UCSD-AML1 (cell line): ENCODE measurements around the gene SLC6A9.

Source experiments
- DNase-seq: peaks from one replicate; lab custom pipeline; 2025; ENCODE audit not compliant: unreplicated experiment; lab: John Stamatoyannopoulos, UW

Gene SLC6A9

DNA sequence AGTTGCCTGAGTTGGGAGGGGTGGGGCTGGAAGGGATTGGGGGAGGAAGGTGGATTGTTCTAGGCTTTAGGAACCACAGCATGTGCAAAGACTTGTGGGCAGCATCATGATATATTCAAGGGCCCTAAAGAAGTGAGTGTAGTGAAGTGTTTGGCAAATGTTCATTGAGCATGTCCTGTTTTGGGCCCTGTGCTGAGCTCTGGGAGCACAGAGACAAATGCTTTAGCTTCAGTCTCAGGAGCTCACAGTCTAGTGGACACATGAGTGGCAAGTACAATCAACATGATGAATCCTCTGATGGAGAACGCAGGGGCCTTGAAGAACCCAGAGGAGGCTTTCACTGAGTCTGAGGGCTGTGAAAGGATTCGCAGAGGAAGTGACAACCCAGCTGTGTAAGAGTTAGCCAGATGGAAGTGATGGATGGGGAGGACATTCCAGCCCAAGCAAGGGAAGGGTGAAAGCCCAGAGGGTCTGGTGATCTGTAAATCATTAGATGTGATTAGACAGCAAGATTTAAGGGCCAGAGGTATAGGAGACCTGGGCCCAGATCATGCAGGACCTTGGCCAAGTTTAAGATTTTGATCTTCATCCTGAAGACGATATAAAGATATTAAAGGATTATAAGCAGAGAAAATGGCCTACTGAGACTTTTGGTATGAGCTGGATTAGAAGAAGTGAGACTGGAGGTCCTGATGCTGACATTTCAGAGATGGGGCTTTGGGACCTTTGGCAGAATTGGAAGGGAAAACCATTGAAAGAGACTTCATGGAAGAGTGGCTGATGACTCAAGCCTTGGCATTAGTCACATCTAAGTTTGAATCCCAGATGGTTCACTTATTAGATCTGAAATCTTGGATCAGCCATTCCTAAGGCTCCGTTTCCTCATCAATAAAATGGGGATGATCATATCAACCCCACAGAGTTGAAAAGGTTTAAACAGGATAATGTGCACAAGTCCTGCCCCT is 80.0 kb downstream of the SLC6A9 start:
- DNase-seq = no peak

DNA sequence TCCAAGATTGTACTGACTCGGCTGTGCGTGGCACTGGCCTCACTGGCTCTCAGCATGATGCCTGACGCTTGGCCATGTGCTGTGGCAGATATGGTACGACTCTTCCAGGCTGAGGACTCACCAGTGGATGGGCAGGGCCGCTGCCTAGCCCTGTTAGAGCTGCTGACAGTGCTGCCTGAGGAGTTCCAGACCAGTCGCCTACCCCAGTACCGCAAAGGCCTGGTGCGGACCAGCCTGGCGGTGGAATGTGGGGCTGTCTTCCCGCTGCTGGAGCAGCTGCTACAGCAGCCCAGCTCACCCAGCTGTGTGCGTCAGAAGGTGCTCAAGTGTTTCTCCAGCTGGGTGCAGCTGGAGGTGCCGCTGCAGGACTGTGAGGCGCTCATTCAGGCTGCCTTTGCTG is 81.6 kb downstream of the SLC6A9 start:
- no peak for DNase-seq

DNA sequence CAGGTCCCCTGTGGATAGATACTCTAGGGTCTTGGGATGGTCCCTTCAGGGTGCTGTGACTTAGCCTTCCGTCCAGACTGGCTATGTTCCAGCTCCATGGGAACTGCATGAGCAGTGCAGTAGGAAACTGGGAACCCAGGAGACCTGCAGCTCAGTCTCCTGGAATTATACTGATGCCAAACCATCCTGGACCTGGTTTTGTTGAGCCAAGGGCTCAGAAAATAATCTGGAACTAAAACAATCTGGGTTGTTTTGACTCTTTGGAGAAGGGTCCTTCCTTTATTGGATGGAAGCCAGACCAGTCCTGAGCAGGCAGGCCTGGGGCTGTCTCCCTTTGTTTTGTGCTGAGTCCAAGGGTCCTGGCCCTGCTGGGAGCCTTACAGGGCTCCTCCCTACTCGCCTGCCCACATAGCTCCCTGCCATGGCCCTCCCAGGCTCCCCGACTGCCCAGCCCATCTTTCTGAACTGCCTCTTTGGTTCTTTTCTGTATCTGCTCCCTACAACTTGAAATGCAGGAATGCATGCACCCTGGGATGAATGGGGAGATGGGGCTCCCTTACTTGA is 83.3 kb downstream of the SLC6A9 start:
- DNase-seq = no peak

DNA sequence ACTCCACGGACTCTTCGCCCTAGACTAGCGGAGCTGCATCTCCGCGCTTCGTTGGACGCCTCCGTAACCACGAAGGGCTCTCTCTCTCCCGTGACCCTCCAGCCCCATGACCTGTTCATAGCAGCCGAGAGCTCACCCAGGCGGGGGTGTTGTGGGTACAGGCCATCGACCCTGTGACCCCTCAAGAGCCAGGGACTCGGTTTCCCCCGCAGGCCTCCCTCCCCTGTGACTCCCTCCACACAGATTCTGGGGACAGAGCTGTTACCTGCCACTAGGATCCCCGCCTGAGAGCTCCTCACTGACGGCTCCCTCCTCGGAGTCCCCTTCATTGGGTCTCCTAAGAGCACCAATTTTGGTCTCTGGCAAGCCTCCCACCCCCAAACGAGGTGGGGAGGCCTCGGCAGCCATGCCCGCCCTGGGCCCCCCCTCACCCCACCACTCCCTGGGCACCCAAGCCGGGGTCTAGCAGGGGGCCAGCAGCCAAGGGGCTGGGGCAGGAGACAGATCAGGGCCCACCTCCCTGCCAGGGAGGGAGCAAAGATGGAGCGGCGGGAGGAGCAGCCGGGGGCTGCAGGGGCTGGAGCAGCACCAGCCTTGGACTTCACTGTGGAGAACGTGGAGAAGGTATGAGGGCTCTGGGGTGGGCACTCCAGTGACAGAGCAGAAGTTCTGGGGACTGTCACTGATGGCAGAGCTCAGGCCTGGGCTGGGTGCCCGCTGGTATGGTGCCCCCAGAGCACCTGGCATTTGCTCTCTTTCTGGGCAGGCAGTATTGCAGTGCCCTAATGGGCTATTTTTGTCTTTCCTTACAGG is 84.0 kb downstream of the SLC6A9 start:
- no peak for DNase-seq
